SU-DHL-6 (cell line): ENCODE results near the gene ALDOB.

Experiments used
- CTCF ChIP-seq: fragments of 200-600 bp; sonication (generic); IDR thresholded peaks from one replicate; pipeline ENCODE4 v1.5.1; 2017; ENCODE audit warnings: antibody characterized with exemption, mild to moderate bottlenecking, low read length, moderate library complexity; ENCODE audit not compliant: insufficient read depth, poor library complexity, severe bottlenecking
- EZH2phosphoT487 ChIP-seq: fragments of 200-600 bp; sonication (generic), shearing (Covaris generic); conservative IDR thresholded peaks from 2 replicates; pipeline ENCODE4 v1.6.1; 2018; ENCODE audit warnings: mild to moderate bottlenecking, antibody characterized with exemption, low read length, moderate library complexity, mixed read lengths

DNA sequence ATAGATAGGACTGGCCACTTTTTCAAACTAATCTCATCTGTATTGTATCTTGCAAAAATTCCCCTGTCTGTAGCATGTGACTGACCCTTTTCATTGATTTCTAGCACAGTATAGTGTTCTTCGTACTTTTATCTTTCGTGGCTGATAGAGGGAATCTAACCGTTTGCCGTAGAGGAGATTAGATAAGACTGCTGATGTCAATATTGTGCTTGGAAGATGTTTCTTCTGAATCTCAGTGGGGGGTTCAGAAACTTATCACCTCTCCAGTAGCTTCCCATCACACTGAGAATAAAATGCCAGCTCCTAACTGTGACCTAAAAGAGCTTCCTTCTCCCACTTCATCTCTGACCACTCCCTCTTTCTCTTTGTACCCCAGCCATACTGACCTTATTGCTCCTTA is 25.4 kb upstream of the ALDOB start:
- TF ChIP-seq CTCF (no peak), EZH2phosphoT487 (no peak)
